A673 (cell line): ENCODE results near the gene CUL2. TPM values are rescaled to one million over a fixed set of nuclear protein-coding genes. Genes with fewer than 3 reads are reported as not detected.
"Not testable (repeated sequence)": the region's sequence is repeated elsewhere in the genome, so short reads cannot be mapped to it uniquely, and the experiment has no call there.

Experiments
- BruUV-seq: library from RNA; stranded (reverse); fragments of 400-500 nt; replicated peaks from 2 replicates; lab custom pipeline; 2021; lab: Mats Ljungman, UMichigan
- CTCF ChIA-PET: fragments of 300-600 bp; sonication (Branson Sonifier 250); formaldehyde crosslinking; loops from one replicate; lab custom pipeline; 2022; ENCODE audit warnings: antibody characterized with exemption; lab: Charles Lee
- POLR2A ChIA-PET: fragments of 300-600 bp; sonication (Branson Sonifier 250); formaldehyde crosslinking; loops from one replicate; lab custom pipeline; 2022; ENCODE audit warnings: antibody characterized with exemption; ENCODE audit not compliant: low non-redundant PET; lab: Charles Lee
- DNase-seq: peaks from one replicate; pipeline ENCODE4 v3.0.0-alpha.2; 2015; ENCODE audit warnings: low spot score
- H3K27ac ChIP-seq: fragments of 200-600 bp; sonication (generic); 2 replicates; pipeline ENCODE4 v1.5.1; 2016; ENCODE audit warnings: mixed run types, low read depth, mild to moderate bottlenecking, mixed read lengths, antibody characterized with exemption, low read length; ENCODE audit not compliant: poor library complexity, severe bottlenecking
- H3K27me3 ChIP-seq: fragments of 200-600 bp; sonication (generic); replicated peaks from 2 replicates; pipeline ENCODE4 v1.6.1; 2017; ENCODE audit warnings: mixed run types, low read depth, mild to moderate bottlenecking, mixed read lengths, antibody characterized with exemption, low read length; ENCODE audit not compliant: insufficient read depth, poor library complexity
- H3K36me3 ChIP-seq: fragments of 200-600 bp; sonication (generic); 2 replicates; pipeline ENCODE4 v1.6.1; 2016; ENCODE audit warnings: mixed run types, mild to moderate bottlenecking, mixed read lengths, antibody characterized with exemption, low read length; ENCODE audit not compliant: insufficient read depth, poor library complexity, severe bottlenecking
- H3K4me1 ChIP-seq: fragments of 200-600 bp; sonication (generic); 2 replicates; pipeline ENCODE4 v1.6.1; 2017; ENCODE audit warnings: mixed run types, mild to moderate bottlenecking, mixed read lengths, antibody characterized with exemption, low read length; ENCODE audit not compliant: insufficient read depth, poor library complexity, severe bottlenecking
- H3K4me3 ChIP-seq: fragments of 200-600 bp; sonication (generic); 2 replicates; pipeline ENCODE4 v1.5.1; 2016; ENCODE audit warnings: low read depth, mixed run types, mild to moderate bottlenecking, mixed read lengths, low read length; ENCODE audit not compliant: poor library complexity, severe bottlenecking
- H3K9me3 ChIP-seq: fragments of 200-600 bp; sonication (generic); 2 replicates; pipeline ENCODE4 v1.6.1; 2016; ENCODE audit warnings: mixed run types, low read depth, mild to moderate bottlenecking, mixed read lengths, antibody characterized with exemption, low read length; ENCODE audit not compliant: poor library complexity, severe bottlenecking
- EZH2 ChIP-seq: fragments of 200-600 bp; sonication (generic); IDR thresholded peaks from 2 replicates; pipeline ENCODE4 v1.6.1; 2017; ENCODE audit warnings: borderline replicate concordance, low read depth, mild to moderate bottlenecking, mixed read lengths, antibody characterized with exemption, low read length; ENCODE audit not compliant: poor library complexity, severe bottlenecking
- intact Hi-C: fragments of 100-400 bp; cut with micrococcal nuclease; formaldehyde crosslinking; loops from one replicate; pipeline ENCODE4 v1.10.0; 2022; ENCODE audit not compliant: unreplicated experiment
- total RNA-seq: library from RNA; stranded (reverse); gene quantifications from 2 replicates; pipeline ENCODE4 v1.2.3, GENCODE V29; 2021
- TF ChIP-seq, protein P1 (sequence below): fragments of 300-800, 200-600 bp; sonication (generic); conservative IDR thresholded peaks from 2 replicates; pipeline ENCODE4 v1.5.1; 2017; ENCODE audit warnings: low read depth, mild to moderate bottlenecking, antibody characterized with exemption, low read length, moderate library complexity, mixed read lengths

CUL2 gene
- total RNA-seq, 1 experiment from 2014 or later: 45.2 TPM

GRCh38 chr10:34979938-34980337 is 110.2 kb downstream of the CUL2 start:
- BruUV-seq: no TSS peak
- Histone ChIP-seq H3K4me1 (no peaks in the 10 kb centered on the region), H3K4me3 (no peak overlapping the region), H3K27me3 (no peaks in the 10 kb centered on the region), H3K9me3 (peaks cover 4% of the 10 kb centered on the region), H3K36me3 (no peaks in the 10 kb centered on the region), H3K27ac (no peak overlapping the region)
- CTCF ChIA-PET: no interaction called here
- intact Hi-C loops: loop anchor here (10.0 kb wide), 1 partner anchor 255 kb away; no protein-coding TSS in a partner anchor
- no peak for TF ChIP-seq EZH2
- no peak for DNase-seq
- POLR2A ChIA-PET: no interaction called here

- intact Hi-C loops: no loop called here
- H3K36me3 ChIP-seq: no peaks in the 10 kb centered on the region
- no TSS peak for BruUV-seq
- ChIA-PET POLR2A (no interaction called here), CTCF (no interaction called here)
- TF ChIP-seq, protein P1, sequence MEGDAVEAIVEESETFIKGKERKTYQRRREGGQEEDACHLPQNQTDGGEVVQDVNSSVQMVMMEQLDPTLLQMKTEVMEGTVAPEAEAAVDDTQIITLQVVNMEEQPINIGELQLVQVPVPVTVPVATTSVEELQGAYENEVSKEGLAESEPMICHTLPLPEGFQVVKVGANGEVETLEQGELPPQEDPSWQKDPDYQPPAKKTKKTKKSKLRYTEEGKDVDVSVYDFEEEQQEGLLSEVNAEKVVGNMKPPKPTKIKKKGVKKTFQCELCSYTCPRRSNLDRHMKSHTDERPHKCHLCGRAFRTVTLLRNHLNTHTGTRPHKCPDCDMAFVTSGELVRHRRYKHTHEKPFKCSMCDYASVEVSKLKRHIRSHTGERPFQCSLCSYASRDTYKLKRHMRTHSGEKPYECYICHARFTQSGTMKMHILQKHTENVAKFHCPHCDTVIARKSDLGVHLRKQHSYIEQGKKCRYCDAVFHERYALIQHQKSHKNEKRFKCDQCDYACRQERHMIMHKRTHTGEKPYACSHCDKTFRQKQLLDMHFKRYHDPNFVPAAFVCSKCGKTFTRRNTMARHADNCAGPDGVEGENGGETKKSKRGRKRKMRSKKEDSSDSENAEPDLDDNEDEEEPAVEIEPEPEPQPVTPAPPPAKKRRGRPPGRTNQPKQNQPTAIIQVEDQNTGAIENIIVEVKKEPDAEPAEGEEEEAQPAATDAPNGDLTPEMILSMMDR: no peak
- TF ChIP-seq EZH2: no peak
- H3K4me3 ChIP-seq: no peak overlapping the region
- no peaks in the 10 kb centered on the region for H3K27me3 ChIP-seq
- H3K27ac ChIP-seq: no peak overlapping the region
- DNase-seq: no peak
- no peaks in the 10 kb centered on the region for H3K4me1 ChIP-seq
- H3K9me3 ChIP-seq: no peaks in the 10 kb centered on the region
These were observed 112.1 kb downstream of the CUL2 start for GRCh38 chr10:34978080-34978479.

- H3K27ac ChIP-seq, H3K27me3 ChIP-seq, intact Hi-C loops, POLR2A ChIA-PET, BruUV-seq, CTCF ChIA-PET, H3K4me1 ChIP-seq, H3K9me3 ChIP-seq, DNase-seq, H3K36me3 ChIP-seq, H3K4me3 ChIP-seq: not testable (repeated sequence)
These were observed 113.7 kb downstream of the CUL2 start for GRCh38 chr10:34976380-34976910.

DNA sequence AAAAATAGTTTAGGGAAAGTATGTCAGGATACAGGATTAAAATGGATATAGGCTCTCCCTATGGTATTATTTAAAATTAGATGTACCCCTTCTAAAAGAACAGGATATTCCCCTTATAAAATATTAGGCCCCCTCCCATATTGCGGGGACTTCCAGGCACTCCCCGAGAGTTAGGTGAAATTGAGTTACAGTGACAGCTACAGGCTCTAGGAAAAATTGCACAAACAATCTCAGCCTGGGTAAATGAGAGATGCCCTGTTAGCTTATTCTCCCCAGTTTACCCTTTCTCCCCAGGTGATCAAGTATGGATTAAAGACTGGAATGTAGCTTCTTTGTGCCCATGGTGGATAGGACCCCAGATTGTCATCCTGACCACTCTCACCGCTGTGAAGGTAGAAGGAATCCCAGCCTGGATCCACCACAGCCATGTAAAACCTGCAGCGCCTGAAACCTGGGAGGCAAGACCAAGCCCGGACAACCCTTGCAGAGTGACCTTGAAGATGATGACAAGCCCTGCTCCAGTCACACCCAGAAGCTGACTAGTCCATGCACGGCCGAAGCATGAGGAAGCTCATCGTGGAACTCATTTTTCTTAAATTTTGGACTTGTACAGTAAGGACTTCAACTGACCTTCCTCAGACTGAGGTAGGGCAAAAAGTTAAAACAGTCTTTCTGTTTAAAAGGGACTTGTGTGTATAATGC is 115.6 kb downstream of the CUL2 start:
- TF ChIP-seq, protein P1: 0 out of 2 replicates have a peak, but pooled peaks have one; percentile 28
- DNase-seq, H3K4me1 ChIP-seq, H3K9me3 ChIP-seq, H3K27ac ChIP-seq, H3K4me3 ChIP-seq, intact Hi-C loops, H3K27me3 ChIP-seq, POLR2A ChIA-PET, CTCF ChIA-PET, H3K36me3 ChIP-seq, BruUV-seq: not testable (repeated sequence)

- CTCF ChIA-PET, BruUV-seq, H3K27me3 ChIP-seq, intact Hi-C loops, H3K36me3 ChIP-seq, H3K9me3 ChIP-seq, H3K27ac ChIP-seq, POLR2A ChIA-PET, DNase-seq, H3K4me1 ChIP-seq, H3K4me3 ChIP-seq: not testable (repeated sequence)
These were observed 116.4 kb downstream of the CUL2 start for GRCh38 chr10:34973757-34974156.

DNA sequence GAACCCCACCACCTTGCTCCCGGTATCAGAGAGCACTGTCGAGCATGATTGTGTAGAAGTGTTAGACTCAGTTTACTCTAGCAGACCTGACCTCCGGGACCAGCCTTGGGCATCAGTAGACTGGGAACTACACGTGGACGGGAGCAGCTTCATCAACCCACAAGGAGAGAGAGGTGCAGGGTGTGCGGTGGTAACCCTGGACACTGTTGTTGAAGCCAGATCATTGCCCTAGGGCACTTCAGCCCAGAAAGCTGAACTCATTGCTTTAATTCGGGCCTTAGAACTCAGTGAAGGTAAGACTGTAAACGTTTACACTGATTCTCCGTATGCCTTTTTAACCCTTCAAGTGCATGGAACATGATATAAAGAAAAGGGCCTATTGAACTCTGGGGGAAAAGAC is 117.0 kb downstream of the CUL2 start:
- H3K36me3 ChIP-seq, H3K9me3 ChIP-seq, DNase-seq, BruUV-seq, H3K27ac ChIP-seq, H3K4me3 ChIP-seq, CTCF ChIA-PET, H3K4me1 ChIP-seq, POLR2A ChIA-PET, intact Hi-C loops, H3K27me3 ChIP-seq: not testable (repeated sequence)
